ENCODE results near the gene LMAN2. TPM values are rescaled to one million over a fixed set of nuclear protein-coding genes. Genes with fewer than 3 reads are reported as not detected.
A peak's percentile ranks its signal among the peaks of the same experiment; 100 is the strongest.

LMAN2 gene
- total and polyA plus RNA-seq, 2 donors, result 101 to 209 TPM

GRCh38 chr5:177301503-177302165 is 49.8 kb downstream of the LMAN2 start:
- Histone ChIP-seq H3K4me1 (ENCODE audit: insufficient read depth) (peaks cover 2% of the 10 kb centered on the region), H3K36me3 (ENCODE audit: insufficient read depth) (no peaks in the 10 kb centered on the region), H3K4me3 (ENCODE audit: low read depth, low read length) (no peak overlapping the region), H3K27ac (ENCODE audit: low read depth) (no peak overlapping the region)
- WGBS, result 68% methylated on average over 7 of the region's 7 CpGs
- DNase-seq (ENCODE audit: extremely low spot score), result peak; percentile 45

- no peak overlapping the region for H3K4me3 ChIP-seq (ENCODE audit: low read depth, low read length)
- WGBS, result 91% methylated on average over 2 of the region's 2 CpGs
- no peak overlapping the region for H3K27ac ChIP-seq (ENCODE audit: low read depth)
- peaks cover 2% of the 10 kb centered on the region for H3K4me1 ChIP-seq (ENCODE audit: insufficient read depth)
- no peaks in the 10 kb centered on the region for H3K36me3 ChIP-seq (ENCODE audit: insufficient read depth)
- no peak for DNase-seq (ENCODE audit: extremely low spot score)
These were observed 50.5 kb downstream of the LMAN2 start for GRCh38 chr5:177300951-177301350.

- Histone ChIP-seq H3K4me1 (ENCODE audit: insufficient read depth) (peaks cover 2% of the 10 kb centered on the region), H3K27ac (ENCODE audit: low read depth) (peak overlapping the region; percentile 41), H3K4me3 (ENCODE audit: low read depth, low read length) (no peak overlapping the region), H3K36me3 (ENCODE audit: insufficient read depth) (no peaks in the 10 kb centered on the region)
- 19% methylated on average over 4 of the region's 4 CpGs for WGBS
- peak; percentile 35 for DNase-seq (ENCODE audit: extremely low spot score)
These were observed 51.1 kb downstream of the LMAN2 start for GRCh38 chr5:177300236-177300880.

- no peak overlapping the region for H3K4me3 ChIP-seq (ENCODE audit: low read depth, low read length)
- DNase-seq (ENCODE audit: extremely low spot score), result no peak
- H3K4me1 ChIP-seq (ENCODE audit: insufficient read depth), result peaks cover 2% of the 10 kb centered on the region
- 71% methylated on average over 9 of the region's 9 CpGs for WGBS
- H3K27ac ChIP-seq (ENCODE audit: low read depth), result no peak overlapping the region
- peaks cover 1% of the 10 kb centered on the region for H3K36me3 ChIP-seq (ENCODE audit: insufficient read depth)
These were observed 51.8 kb downstream of the LMAN2 start for GRCh38 chr5:177299697-177300096.

GRCh38 chr5:177297922-177298321 is 53.5 kb downstream of the LMAN2 start:
- 86% methylated on average over 2 of the region's 2 CpGs for WGBS
- peaks cover 2% of the 10 kb centered on the region for H3K4me1 ChIP-seq (ENCODE audit: insufficient read depth)
- H3K27ac ChIP-seq (ENCODE audit: low read depth), result no peak overlapping the region

GRCh38 chr5:177296581-177296980 is 54.9 kb downstream of the LMAN2 start:
- Histone ChIP-seq H3K4me1 (ENCODE audit: insufficient read depth) (no peaks in the 10 kb centered on the region), H3K4me3 (ENCODE audit: low read depth, low read length) (no peak overlapping the region), H3K36me3 (ENCODE audit: insufficient read depth) (peaks cover 10% of the 10 kb centered on the region), H3K27ac (ENCODE audit: low read depth) (no peak overlapping the region)
- no peak for DNase-seq (ENCODE audit: extremely low spot score)
- 59% methylated on average over 4 of the region's 4 CpGs for WGBS

More at GRCh38 chr5:177297922-177298321, 53.5 kb downstream of the LMAN2 start:
- no peak for DNase-seq (ENCODE audit: extremely low spot score)
- Histone ChIP-seq H3K4me3 (ENCODE audit: low read depth, low read length) (no peak overlapping the region), H3K36me3 (ENCODE audit: insufficient read depth) (peaks cover 10% of the 10 kb centered on the region)

- no peaks in the 10 kb centered on the region for H3K4me1 ChIP-seq (ENCODE audit: insufficient read depth)
- no peak overlapping the region for H3K4me3 ChIP-seq (ENCODE audit: low read depth, low read length)
- DNase-seq (ENCODE audit: extremely low spot score), result no peak
- H3K36me3 ChIP-seq (ENCODE audit: insufficient read depth), result peaks cover 10% of the 10 kb centered on the region
- WGBS, result 93% methylated on average over 9 of the region's 9 CpGs
- no peak overlapping the region for H3K27ac ChIP-seq (ENCODE audit: low read depth)
These were observed 55.5 kb downstream of the LMAN2 start for GRCh38 chr5:177295924-177296323.

- Histone ChIP-seq H3K36me3 (ENCODE audit: insufficient read depth) (peaks cover 10% of the 10 kb centered on the region), H3K4me3 (ENCODE audit: low read depth, low read length) (no peak overlapping the region), H3K27ac (ENCODE audit: low read depth) (no peak overlapping the region), H3K4me1 (ENCODE audit: insufficient read depth) (no peaks in the 10 kb centered on the region)
- DNase-seq (ENCODE audit: extremely low spot score), result no peak
- 86% methylated on average over 3 of the region's 3 CpGs for WGBS
These were observed 56.8 kb downstream of the LMAN2 start for GRCh38 chr5:177294632-177295031.

- H3K36me3 ChIP-seq (ENCODE audit: insufficient read depth), result peaks cover 10% of the 10 kb centered on the region
- no peak for DNase-seq (ENCODE audit: extremely low spot score)
- H3K27ac ChIP-seq (ENCODE audit: low read depth), result no peak overlapping the region
- H3K4me1 ChIP-seq (ENCODE audit: insufficient read depth), result no peaks in the 10 kb centered on the region
- no peak overlapping the region for H3K4me3 ChIP-seq (ENCODE audit: low read depth, low read length)
- 94% methylated on average over 12 of the region's 12 CpGs for WGBS
These were observed 57.5 kb downstream of the LMAN2 start for GRCh38 chr5:177293819-177294581.

GRCh38 chr5:177291735-177292134 is 59.7 kb downstream of the LMAN2 start:
- Histone ChIP-seq H3K36me3 (ENCODE audit: insufficient read depth) (peaks cover 12% of the 10 kb centered on the region), H3K4me3 (ENCODE audit: low read depth, low read length) (no peak overlapping the region), H3K4me1 (ENCODE audit: insufficient read depth) (no peaks in the 10 kb centered on the region), H3K27ac (ENCODE audit: low read depth) (no peak overlapping the region)
- 97% methylated on average over 7 of the region's 7 CpGs for WGBS
- no peak for DNase-seq (ENCODE audit: extremely low spot score)

- H3K4me3 ChIP-seq (ENCODE audit: low read depth, low read length), result no peak overlapping the region
- no peaks in the 10 kb centered on the region for H3K4me1 ChIP-seq (ENCODE audit: insufficient read depth)
- H3K36me3 ChIP-seq (ENCODE audit: insufficient read depth), result peaks cover 15% of the 10 kb centered on the region
- no peak overlapping the region for H3K27ac ChIP-seq (ENCODE audit: low read depth)
- DNase-seq (ENCODE audit: extremely low spot score), result no peak
- 94% methylated on average over 12 of the region's 12 CpGs for WGBS
These were observed 60.5 kb downstream of the LMAN2 start for GRCh38 chr5:177290816-177291596.

- Histone ChIP-seq H3K36me3 (ENCODE audit: insufficient read depth) (peaks cover 5% of the 10 kb centered on the region), H3K4me3 (ENCODE audit: low read depth, low read length) (no peak overlapping the region), H3K4me1 (ENCODE audit: insufficient read depth) (no peaks in the 10 kb centered on the region), H3K27ac (ENCODE audit: low read depth) (no peak overlapping the region)
- no peak for DNase-seq (ENCODE audit: extremely low spot score)
- 87% methylated on average over 2 of the region's 2 CpGs for WGBS
These were observed 63.3 kb downstream of the LMAN2 start for GRCh38 chr5:177288191-177288590.
